ENCODE data around the gene USP2. TPM values are rescaled to one million over a fixed set of nuclear protein-coding genes. Genes with fewer than 3 reads are reported as not detected.
A peak's percentile ranks its signal among the peaks of the same experiment; 100 is the strongest.
"Not testable (repeated sequence)": the region's sequence is repeated elsewhere in the genome, so short reads cannot be mapped to it uniquely, and the experiment has no call there.

Gene USP2
- total RNA-seq, 2 donors from 2014 or later, result 0.68 to 2.1 TPM

DNA sequence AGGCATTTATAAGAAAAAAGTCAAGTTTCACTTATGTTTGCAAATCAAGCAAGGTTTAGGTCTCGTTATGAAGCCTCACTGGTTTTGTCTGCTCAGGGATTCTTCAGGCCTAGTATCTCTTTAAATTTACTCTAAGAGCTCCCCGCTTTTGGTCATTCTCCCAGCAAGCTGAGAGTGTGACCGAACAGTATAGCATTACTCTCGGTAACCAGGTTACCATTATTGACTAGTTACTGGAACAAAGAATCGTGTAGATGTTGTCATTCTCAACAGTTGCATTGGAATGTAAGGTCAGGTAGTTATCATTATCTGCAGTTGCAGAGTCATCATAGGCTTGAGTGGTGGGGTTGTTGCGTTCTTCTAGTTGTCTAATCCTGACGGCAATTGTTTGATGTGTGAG is 9.8 kb upstream of the USP2 start:
- Histone ChIP-seq H3K9me3 (no peaks in the 10 kb centered on the region), H3K27ac (no peak overlapping the region), H3K27me3 (replicated peaks; ENCODE audit: insufficient read depth) (no peaks in the 10 kb centered on the region), H3K36me3 (no peaks in the 10 kb centered on the region), H3K4me3 (no peak overlapping the region), H3K4me1 (ENCODE audit: control insufficient read depth in 1 of 2, low read depth in 2 of 2) (no peaks in the 10 kb centered on the region)
- DNase-seq (ENCODE audit: low spot score) (no peak), ATAC-seq (ENCODE audit: insufficient number of reproducible peaks, low FRiP score, low read depth) (no peak)
- TF ChIP-seq, protein P1, sequence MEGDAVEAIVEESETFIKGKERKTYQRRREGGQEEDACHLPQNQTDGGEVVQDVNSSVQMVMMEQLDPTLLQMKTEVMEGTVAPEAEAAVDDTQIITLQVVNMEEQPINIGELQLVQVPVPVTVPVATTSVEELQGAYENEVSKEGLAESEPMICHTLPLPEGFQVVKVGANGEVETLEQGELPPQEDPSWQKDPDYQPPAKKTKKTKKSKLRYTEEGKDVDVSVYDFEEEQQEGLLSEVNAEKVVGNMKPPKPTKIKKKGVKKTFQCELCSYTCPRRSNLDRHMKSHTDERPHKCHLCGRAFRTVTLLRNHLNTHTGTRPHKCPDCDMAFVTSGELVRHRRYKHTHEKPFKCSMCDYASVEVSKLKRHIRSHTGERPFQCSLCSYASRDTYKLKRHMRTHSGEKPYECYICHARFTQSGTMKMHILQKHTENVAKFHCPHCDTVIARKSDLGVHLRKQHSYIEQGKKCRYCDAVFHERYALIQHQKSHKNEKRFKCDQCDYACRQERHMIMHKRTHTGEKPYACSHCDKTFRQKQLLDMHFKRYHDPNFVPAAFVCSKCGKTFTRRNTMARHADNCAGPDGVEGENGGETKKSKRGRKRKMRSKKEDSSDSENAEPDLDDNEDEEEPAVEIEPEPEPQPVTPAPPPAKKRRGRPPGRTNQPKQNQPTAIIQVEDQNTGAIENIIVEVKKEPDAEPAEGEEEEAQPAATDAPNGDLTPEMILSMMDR (IDR thresholded peaks at IDR 0.05), result no peak

DNA sequence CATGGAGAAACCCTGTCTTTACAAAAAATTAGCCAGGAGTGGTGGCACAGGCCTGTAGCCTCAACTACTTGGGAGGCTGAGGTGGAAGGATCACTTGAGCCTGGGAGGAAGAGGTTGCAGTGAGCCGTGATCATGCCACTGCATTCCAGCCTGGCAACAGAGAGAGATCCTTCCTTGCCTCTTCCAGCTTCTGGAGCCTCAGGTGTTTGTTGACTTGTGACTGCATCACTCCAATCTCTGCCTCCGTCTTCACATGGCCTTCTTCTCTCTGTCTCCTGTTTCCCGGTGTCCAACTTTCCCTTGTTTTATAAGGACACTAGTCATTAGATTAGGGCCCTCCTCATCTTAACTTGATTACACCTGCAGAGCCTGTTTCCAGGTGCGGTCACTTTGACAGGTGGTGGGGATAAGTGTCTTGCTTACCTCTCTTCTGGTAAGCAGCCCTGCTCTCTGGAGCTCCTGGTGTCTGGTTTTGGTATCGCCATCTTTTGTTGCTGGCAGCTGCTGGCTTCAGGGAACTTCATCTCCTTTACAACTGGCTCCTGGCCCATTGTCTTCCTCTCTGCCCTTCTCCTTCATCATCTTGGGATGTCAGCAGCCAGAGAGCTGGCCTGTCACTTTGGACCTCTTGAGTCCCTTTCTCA is 8.2 kb upstream of the USP2 start:
- H3K27me3 ChIP-seq (replicated peaks; ENCODE audit: insufficient read depth), result no peaks in the 10 kb centered on the region
- DNase-seq (ENCODE audit: low spot score), result no peak
- no peaks in the 10 kb centered on the region for H3K9me3 ChIP-seq
- H3K36me3 ChIP-seq, result no peaks in the 10 kb centered on the region
- no peak overlapping the region for H3K27ac ChIP-seq
- TF ChIP-seq, protein P1 (IDR thresholded peaks at IDR 0.05), result no peak
- no peak overlapping the region for H3K4me3 ChIP-seq
- no peaks in the 10 kb centered on the region for H3K4me1 ChIP-seq (ENCODE audit: control insufficient read depth in 1 of 2, low read depth in 2 of 2)
- ATAC-seq (ENCODE audit: insufficient number of reproducible peaks, low FRiP score, low read depth), result no peak

- TF ChIP-seq, protein P1 (IDR thresholded peaks at IDR 0.05), result no peak
- ATAC-seq (ENCODE audit: insufficient number of reproducible peaks, low FRiP score, low read depth) (no peak), DNase-seq (ENCODE audit: low spot score) (no peak)
- Histone ChIP-seq H3K36me3 (no peaks in the 10 kb centered on the region), H3K4me1 (ENCODE audit: control insufficient read depth in 1 of 2, low read depth in 2 of 2) (no peaks in the 10 kb centered on the region), H3K27ac (no peak overlapping the region), H3K27me3 (replicated peaks; ENCODE audit: insufficient read depth) (no peaks in the 10 kb centered on the region), H3K9me3 (no peaks in the 10 kb centered on the region), H3K4me3 (no peak overlapping the region)
Measured at GRCh38 chr11:119388103-119388502, 6.6 kb upstream of the USP2 start.

GRCh38 chr11:119384332-119384731 is 2.8 kb upstream of the USP2 start:
- TF ChIP-seq, protein P1 (IDR thresholded peaks at IDR 0.05), result no peak
- Histone ChIP-seq H3K9me3 (no peaks in the 10 kb centered on the region), H3K4me1 (ENCODE audit: control insufficient read depth in 1 of 2, low read depth in 2 of 2) (peaks cover 5 to 16% of the 10 kb centered on the region in 2 donors), H3K27me3 (replicated peaks; ENCODE audit: insufficient read depth) (no peaks in the 10 kb centered on the region), H3K27ac (no peak overlapping the region), H3K4me3 (no peak overlapping the region), H3K36me3 (no peaks in the 10 kb centered on the region)
- DNase-seq (ENCODE audit: low spot score), result no peak
- ATAC-seq (ENCODE audit: insufficient number of reproducible peaks, low FRiP score, low read depth), result no peak

- not testable (repeated sequence) for ATAC-seq (ENCODE audit: insufficient number of reproducible peaks, low FRiP score, low read depth); H3K36me3 ChIP-seq; H3K27ac ChIP-seq; H3K4me3 ChIP-seq; DNase-seq (ENCODE audit: low spot score); H3K9me3 ChIP-seq; H3K27me3 ChIP-seq (replicated peaks; ENCODE audit: insufficient read depth)
- peaks cover 5 to 16% of the 10 kb centered on the region in 2 donors for H3K4me1 ChIP-seq (ENCODE audit: control insufficient read depth in 1 of 2, low read depth in 2 of 2)
Measured at GRCh38 chr11:119382513-119382912, 1.0 kb upstream of the USP2 start.

- TF ChIP-seq, protein P1 (IDR thresholded peaks at IDR 0.05), result no peak
- ATAC-seq (ENCODE audit: insufficient number of reproducible peaks, low FRiP score, low read depth) (no peak), DNase-seq (ENCODE audit: low spot score) (no peak)
- H3K4me3 ChIP-seq, result peak overlapping the region; percentile 69
- H3K36me3 ChIP-seq, result no peaks in the 10 kb centered on the region
- no peaks in the 10 kb centered on the region for H3K9me3 ChIP-seq
- no peak overlapping the region for H3K27ac ChIP-seq
- H3K4me1 ChIP-seq (ENCODE audit: control insufficient read depth in 1 of 2, low read depth in 2 of 2), result peaks cover 5 to 16% of the 10 kb centered on the region in 2 donors
- no peaks in the 10 kb centered on the region for H3K27me3 ChIP-seq (replicated peaks; ENCODE audit: insufficient read depth)
Measured at GRCh38 chr11:119382101-119382500, 611 bp upstream of the USP2 start.
